Stimulated activated CD8-positive, alpha-beta memory T cell treated with anti-CD3 and anti-CD28 coated beads, Interleukin-2, amount 100 ng/mL, for 1 hour (primary cell): ENCODE data around the gene SDHD.
"Not testable (repeated sequence)": the region's sequence is repeated elsewhere in the genome, so short reads cannot be mapped to it uniquely, and the experiment has no call there.

Experiments
- DNase-seq, 2 donors: peaks; one replicate each; pipeline ENCODE4 v3.0.0-alpha.2; 2020; ENCODE audit warnings: low read depth in 2 of 2

Gene SDHD

DNA sequence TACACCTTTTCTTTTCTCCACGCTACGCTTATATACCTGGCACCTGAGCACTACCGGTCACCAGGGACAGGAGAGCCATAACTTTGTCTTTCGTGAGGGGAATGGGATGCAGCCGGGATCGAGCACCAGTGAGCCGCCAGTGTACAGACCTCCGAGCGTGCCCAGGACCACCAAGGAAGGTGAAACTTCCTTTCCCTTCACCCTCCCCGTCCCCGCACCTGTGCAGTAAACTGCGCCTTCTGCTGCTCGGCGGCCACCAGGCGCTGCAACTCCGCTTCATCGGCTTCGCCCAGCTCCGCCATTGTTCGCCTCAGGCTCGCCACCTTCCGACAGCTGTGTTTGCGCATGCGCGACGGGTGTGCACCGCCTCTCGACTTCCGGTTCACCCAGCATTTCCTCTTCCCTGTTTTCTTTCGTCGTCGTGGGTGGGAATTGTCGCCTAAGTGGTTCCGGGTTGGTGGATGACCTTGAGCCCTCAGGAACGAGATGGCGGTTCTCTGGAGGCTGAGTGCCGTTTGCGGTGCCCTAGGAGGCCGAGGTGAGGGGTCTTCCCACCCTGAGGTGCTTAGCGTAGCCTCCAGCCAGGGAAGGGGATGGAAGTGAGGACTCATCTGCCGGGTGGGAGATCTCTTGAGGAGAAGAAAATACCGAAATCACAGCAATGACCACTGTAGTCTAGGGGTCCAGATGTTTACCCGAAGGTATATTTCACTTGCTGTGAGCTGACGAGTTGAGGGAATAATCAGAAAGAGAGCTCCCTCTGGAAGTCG lies at the start of gene SDHD, which contains the start of gene TIMM8B:
Gene SDHD (plus strand): TSS at position 452 of the 770 bp plus-strand sequence. CDS start 35 bp downstream, at position 487.
Gene TIMM8B (minus strand): TSS at position 335 of the 770 bp plus-strand sequence. CDS start 33 bp downstream, at position 302.
- DNase-seq = peak; percentile 91 to 92

DNA sequence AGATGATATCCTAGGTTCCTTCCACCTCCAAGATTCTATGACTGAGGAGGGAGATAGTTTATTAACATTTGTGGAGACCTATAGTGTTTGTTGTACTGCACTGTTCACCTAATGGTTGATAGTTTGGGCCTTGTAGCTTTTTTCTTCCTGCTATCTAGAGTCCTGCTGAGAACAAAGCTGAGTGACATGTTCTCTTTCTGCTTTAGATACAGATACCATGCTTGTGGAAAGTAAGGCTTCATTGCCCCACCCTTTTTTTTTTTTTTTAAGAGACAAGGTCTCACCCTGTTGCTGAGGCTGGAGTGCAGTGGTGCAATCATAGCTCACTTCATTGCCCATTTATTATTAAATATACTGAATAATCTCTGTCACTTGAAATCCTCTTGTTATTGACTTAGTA lies 49.1 kb upstream of the SDHD start:
- no peak for DNase-seq

DNA sequence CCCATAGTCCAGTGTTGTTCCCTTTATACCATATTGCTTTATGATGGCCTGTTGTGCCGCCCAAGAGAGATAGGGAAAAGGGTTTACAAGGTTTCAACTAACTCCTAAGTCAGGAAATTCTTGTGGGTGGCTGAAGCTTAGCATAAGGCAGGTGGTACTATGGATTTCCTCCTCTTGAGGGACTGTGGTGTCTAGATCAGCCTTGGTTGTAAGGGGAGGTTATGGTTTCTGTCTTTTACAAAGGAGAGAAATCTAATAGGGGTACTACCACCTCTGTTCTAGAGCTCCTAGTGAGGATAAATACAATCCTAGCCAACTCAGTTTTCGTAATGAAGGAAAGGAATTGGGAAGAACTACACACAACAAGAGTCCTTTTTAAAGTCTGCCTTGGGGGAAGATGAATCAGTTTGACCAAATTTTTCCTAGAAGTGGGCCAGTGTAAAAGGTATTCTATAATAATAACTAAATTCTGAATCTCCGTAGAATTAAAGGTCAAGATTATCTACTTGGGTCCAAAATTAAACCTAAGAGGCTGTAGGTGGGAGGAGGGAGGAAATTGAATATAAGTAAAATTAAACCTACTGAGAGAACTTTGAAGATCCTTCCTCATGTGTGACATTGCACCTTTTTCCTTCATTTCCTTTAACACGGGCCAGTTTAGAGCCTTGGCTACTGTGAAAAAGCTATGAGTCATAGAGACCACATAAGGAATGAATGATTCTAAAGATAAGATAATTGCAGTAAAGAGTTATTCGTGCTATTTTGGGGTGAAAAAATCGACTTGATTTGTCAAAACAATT lies 44.3 kb upstream of the SDHD start:
- no peak for DNase-seq

DNA sequence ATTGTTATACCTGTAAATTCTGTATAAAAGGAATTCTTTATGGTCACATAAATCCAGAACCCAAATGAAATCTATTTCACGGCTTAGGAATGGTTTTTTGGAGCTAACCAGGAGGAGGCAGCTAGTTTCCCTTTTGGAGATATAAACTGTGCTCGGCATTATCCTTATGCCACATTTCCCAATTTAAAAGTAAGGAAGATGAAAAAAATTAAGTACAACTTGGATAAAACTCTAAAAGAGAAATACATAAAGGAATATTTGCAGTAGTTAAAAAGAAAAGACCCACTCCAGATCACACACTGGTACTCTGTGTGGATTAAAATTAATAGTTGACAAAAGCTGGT lies 43.7 kb upstream of the SDHD start:
- no peak for DNase-seq

DNA sequence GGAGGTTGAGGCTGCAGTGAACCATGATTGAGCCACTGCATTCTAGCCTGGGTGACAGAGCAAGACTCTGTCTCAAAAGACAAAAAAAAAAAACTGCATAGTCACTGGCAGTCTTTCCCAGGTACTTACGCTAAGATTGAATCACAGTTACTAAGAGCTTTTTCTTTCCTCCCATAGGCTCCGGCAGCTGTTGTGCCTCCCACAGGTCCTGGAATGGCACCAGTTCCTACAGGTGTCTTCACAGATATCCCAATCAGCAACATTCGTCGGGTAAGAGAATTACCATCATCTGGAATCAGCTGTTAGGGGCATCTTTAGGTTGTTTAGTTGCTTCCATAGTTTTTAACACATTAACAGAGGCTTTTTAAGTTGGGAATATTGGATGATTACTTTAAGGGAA lies 41.7 kb upstream of the SDHD start:
- no peak for DNase-seq

DNA sequence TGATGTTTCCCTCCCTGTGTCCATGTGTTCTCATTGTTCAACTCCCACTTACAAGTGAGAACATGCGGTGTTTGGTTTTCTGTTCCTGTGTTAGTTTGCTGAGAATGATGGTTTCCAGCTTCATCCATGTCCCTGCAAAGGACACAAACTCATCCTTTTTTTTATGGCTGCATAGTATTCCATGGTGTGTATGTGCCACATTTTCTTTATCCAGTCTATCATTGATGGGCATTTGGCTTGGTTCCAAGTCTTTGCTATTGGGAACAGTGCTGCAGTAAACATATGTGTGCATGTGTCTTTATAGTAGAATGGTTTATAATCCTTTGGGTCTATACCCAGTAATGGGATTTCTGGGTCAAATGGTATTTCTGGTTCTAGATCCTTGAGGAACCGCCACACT lies 40.0 kb upstream of the SDHD start:
- not testable (repeated sequence) for DNase-seq

DNA sequence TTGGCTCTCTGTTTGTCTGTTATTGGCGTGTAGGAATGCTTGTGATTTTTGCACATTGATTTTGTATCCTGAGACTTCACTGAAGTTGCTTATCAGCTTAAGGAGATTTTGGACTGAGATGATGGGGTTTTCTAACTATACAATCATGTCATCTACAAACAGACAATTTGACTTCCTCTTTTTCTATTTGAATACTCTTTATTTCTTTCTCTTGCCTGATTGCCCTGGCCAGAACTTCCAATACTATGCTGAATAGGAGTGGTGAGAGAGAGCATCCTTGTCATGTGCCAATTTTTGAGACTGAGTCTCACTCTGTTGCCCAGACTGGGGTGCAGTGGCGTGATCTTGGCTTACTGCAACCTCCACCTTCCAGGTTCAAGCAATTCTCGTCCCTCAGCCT lies 38.4 kb upstream of the SDHD start:
- not testable (repeated sequence) for DNase-seq

DNA sequence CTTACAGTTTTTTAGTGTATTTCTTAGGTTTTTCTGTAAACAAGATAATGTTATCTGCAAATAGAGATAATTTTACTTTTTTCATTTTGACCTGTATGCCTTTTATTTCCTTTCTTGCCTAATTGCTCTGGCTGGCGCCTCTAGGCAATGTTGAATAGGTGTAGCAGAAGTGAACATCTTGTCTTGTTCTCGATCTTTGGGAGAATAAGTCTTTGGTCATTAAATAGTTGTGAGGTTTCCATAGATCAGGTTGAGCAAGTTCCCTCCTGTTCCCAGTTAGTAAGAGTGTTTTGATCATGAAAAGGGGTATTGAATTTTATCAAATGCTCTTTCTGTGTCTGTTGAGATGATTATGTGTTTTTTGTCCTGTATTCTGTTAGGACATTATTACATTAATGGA lies 36.9 kb upstream of the SDHD start:
- no peak for DNase-seq

DNA sequence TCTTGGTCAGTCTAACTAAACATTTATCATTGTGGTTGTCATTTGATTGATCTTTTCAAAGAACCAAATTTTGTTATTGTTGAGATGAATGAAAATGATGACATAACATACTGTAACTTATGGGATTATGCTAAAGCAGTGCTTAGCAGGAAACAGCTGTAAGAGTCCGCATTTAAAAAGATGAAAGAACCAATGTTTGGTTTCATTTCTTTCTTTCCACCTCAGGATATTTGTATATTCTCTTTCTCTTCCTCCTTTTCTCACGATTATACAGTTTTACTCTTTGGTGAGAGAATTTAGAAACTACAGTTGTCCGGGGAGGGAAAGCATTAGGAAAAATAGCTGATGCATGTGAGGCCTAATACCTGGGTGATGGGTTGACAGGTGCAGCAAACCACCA lies 36.0 kb upstream of the SDHD start:
- no peak for DNase-seq

DNA sequence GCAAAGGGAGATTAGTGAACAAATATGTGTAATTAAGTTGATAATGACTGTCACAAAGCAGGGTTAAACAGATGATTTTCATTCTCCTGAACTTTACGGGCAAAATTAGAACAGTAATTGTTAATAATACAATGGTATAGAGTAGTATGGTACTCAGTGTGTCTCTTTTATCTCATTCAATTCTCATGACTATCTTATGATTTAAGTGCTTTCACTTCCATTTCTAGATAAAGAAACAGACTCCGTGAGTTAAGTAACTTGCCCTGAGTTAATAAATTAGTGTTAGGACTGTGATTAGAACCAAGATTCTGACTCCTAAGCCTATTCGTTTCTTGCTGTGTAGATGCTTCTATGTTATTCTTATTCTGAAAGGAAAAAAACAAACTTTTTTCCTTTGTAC lies 34.9 kb upstream of the SDHD start:
- no peak for DNase-seq

DNA sequence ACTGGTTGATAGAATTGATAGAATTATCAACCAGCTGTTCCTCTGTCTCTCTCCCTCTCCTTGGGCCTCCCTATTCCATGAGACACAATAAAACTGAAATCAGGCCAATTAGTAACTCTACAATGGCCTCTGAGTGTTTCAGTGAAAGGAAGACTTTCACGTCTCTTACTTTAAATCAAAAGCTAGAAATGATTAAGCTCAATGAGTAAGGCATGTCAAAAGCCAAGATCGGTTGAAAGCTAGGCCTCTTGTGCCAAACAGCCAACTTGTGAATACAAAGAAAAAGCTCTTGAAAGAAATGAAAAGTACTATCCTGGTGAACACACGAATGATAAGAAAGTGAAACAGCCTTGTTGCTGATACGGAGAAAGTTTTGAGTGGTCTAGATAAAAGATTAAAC lies 29.5 kb upstream of the SDHD start:
- DNase-seq = no peak

DNA sequence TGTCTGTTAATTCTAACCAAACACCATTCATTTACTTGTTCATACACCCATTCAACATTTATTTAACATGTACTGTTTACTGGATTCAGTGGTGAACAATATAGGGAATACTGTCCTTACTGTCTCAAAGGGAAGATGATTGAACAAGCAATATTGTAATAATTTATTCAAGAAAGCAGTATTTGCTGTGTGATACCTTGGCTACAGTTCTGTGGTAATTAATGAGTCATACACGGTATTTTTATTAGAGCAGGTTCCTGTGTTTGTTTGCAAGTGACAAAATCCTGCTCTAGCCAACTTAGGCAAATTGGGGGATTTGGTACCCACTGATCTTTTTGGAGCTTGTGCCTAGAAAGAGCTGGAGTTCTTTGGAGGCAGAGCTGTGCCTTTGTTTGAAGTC lies 28.6 kb upstream of the SDHD start:
- no peak for DNase-seq

DNA sequence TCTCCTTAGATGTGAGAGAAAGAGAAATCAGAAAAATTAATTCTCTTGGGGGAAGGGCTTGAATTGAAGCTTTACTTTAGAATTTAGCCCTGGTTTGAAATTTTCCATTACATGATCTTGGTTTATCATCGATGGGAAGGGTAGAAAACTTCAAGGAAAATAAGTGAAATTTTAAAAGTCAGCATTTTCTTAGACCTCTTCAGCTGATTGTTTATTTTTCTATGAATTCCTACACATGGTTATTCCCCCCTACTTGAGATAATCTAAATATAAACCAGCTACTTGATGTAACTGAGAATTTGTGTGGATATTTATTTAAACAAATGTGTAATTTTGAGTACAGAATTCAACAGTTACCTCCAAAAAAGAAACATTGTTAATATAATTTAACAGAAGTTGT lies 23.8 kb upstream of the SDHD start:
- DNase-seq = no peak

DNA sequence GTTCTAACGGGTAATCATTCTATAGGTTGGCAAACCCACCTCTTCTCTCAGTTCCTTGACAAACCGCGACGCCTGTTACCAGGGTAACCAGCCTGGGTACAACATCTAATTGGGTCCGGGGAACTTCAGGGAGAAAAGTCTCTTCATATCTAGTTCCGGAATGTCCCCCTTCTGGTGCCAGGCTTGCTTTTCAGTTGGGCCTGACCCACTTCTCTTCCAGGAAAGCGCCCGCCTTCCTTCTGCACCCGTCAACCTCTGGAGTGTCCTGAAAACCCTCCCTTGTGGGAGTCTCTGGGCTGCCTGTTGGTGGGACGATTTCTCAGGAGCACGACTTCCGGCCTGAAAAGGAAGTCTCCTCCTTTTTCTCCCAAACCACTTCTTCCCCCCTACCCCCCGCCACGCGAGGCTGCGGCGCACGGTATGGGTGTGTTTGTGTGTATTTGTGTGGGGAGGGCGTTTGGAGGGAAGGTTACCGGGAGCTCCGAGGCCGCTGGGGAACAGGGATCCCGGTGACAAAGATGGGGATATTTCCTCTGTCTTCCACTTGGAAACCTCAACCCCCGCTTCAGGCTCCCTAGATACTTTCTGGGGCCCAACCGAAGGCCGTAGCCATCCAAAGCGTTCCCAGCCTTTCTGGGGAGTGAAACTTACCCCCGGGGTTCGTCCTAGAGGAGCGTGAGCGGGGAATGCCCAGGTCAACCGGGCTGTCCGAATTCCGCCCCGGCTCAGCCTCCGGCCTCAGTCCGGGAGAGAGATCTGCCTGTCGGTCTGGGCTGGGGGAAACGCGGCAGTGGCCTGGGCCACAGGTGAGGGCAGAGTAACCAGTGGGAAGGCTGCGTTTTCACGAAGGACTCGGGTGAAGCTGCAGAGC lies 12.5 kb upstream of the SDHD start, which contains the start of the genes NKAPD1 and PIH1D2:
Gene NKAPD1 (plus strand): TSS at position 359 of the 871 bp plus-strand sequence. CDS start 1,276 bp downstream, outside the sequence.
Gene PIH1D2 (minus strand): TSS at position 77 of the 871 bp plus-strand sequence. CDS start 843 bp downstream, outside the sequence.
- peak; percentile 59 to 66 for DNase-seq

DNA sequence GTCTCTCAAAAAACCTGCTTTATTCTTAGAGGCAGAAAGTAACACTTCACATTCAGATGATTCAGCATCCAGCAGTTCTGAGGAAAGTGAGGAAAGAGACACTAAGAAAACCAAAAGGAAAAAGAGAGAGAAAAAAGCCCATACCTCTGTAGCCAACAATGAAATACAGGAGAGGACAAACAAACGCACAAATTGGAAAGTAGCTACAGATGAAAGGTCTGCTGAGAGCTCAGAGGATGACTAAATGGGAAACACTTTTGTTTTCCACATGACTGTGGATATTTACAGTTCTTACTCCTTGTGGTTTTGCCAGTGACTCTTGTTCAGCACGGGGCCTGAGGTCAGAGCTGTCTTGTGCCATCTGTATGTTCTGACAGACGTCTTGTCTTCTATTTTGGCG lies 3.9 kb upstream of the SDHD start:
- no peak for DNase-seq

DNA sequence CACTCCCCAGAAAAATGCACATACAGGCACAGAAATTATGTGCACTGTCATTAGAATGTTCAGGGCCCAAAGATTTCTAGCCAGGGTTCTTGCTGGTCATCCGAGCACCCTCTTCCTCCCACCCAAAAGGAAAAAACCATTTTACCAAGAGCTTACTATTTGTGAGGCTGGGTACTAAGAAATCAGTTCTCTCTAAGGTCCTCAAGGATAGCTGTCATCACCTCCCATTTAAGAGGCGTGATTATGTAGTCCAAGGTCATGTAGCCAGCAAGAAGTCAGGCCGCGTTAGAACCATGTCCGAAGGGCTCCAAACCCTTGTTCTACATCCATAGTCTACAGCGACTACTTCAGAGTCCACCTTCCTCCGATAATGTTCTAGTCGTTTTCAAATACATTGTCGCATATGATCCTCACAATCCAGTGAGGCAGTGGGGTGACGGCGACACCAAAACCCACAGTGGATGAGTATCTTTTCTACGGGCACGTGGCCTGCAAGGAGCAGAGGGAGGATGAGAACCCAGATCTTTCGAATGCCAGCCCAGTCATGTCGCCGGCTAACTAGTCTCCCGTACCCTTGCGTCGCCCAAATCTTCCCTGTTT lies 751 bp upstream of the SDHD start:
- DNase-seq = no peak

DNA sequence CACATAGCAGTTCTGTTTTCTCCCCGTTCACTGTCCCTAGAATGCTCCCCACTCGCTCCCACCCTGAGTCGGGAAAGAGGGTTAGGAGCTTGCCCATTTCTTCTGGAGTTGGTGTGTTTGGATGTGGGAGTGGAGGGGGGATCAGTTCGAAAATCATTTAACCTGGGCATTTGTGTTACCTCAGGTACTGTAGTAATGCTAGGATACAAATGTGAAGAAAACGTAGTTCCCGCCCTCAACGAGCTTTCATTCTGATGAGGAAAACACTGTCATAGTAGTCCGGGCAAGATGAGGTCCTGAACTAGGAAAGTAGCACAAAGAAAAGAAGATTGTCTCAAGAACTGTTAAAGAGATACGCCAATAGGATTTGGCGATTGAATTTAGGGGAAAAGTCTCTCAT lies 539 bp downstream of the SDHD start:
- DNase-seq = no peak

DNA sequence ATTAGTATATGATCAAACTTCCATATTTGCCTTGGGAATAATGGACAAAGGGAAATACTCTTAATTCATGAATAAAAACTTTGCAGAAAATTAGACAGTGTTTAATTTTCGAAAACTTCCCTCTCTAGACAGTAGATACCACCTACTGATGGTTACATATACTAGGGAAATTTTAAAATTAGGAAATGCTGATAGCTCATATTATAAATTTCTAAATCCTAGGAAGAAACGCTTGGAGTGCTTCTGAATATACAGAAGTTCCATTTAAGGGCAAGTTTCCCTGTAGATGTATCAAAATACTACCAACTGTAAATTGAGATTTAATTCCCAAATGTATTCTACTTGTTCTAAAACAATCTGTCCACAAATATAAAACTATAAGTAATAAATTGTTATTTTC lies 8.6 kb downstream of the SDHD start:
- DNase-seq = not testable (repeated sequence)

DNA sequence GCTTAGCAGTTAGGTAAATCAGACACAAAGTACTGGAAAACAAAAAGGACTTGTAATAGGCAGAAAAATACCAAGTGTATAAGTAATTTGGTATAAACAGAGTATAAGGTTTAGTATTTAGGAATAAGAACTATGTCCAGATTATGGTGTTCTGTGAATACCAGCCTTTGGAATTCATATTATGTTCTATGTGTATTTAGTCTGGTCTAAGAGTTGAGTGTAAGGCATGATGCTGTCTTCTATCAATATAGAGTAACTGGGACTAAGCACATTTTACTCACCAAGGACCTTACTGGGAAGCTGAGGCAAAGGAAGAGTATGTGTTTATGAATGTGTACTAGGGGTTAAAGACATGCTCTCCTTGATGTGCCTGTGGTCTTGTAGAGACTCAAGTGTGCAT lies 9.5 kb downstream of the SDHD start:
- DNase-seq = no peak

DNA sequence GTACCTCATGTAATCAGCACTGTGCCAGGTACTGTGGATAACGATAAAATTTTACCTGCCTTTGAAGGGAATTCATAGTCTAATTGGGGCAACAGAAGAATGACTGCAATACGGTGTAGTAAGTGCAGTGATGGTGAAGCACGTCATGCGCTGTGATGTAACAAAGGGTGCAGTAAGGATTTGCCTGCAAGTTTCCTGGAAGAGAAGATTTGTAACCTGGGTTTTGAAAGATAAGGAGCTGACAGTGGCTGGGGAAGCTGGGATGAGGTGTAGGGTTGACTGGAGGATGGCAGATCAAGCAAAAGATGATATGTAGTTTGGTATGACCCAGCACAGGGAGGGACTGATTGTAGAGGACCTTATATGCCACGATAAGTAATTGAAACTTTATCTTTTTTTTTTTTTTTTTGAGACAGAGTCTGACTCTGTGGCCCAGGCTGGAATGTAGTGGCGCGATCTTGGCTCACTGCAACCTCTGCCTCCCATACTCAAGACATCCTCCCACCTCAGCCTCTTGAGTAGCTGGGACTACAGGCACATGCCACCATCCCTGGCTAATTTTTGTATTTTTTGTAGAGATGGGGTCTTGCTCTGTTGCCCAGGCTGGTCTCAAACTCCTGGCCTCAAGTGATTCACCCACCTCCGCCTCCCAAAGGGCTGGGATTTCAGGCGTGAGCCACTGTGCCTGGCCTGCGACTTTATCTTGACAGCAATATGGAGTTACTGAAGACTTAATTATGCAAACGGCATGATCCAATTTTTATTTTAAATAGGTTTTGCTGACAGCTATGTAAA lies 11.3 kb downstream of the SDHD start:
- no peak for DNase-seq

DNA sequence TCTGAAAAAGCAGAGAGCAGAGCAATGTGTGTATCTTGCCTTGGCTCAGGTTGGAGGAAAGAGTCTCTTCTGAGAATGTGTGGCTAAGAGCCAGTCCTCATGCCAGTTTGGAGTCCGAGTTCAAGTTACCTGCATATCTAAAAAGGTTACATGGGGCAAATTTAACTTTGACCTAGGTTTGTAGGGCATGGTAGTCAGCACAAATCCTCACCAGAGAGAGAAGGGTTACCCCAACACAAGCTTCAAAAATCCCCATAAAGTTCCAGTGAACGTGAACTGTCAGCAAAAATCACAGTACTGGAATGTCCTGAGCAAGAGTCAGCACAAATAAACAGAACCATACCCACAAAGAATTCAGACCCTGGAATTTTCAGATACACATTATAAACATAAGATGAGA lies 13.8 kb downstream of the SDHD start:
- no peak for DNase-seq
